NT2/D1 (cell line): ENCODE results near the gene UGT1A6.

Experiments
- SUZ12 ChIP-seq: IDR thresholded peaks from 2 replicates; pipeline ENCODE4 v1.6.1; 2011; ENCODE audit not compliant: insufficient read length, insufficient read depth; ENCODE audit errors: extremely low read depth
- YY1 ChIP-seq: IDR thresholded peaks from 2 replicates; pipeline ENCODE4 v1.6.1; 2011; ENCODE audit not compliant: insufficient read length, insufficient read depth
- ZNF274 ChIP-seq: IDR thresholded peaks from 2 replicates; pipeline ENCODE4 v1.6.1; 2011; ENCODE audit warnings: mild to moderate bottlenecking, low read depth, low read length

DNA sequence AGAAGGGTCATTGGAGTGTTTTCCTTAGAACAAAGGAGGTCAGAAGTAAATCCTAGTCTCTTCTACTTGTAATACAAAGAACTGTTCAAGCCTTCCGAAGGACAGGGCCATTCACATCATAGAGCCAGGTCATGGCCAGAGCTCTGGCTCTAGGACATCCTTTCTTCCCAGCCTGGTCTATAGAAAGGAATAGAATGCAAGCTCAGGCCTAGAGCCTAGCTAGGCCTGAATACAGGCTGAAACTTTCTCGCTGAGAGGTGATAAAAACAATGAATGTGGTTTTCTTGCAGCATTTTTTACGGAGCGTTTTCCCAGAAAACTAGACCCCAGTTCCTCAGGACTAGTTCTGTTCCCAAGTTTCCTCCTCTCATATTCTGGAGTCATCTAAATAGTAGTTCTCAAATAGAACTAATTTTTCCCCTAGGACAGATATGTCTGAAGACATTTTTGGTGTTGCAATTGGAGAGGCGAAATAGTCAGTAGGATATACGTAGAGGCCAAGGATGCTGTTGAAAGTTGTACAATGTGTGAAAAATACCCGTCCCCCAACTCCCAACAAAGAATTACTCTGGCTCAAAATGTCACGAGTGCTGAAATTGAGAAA is 6.8 kb downstream of the UGT1A6 start:
- TF ChIP-seq ZNF274: no peak
- TF ChIP-seq SUZ12: no peak
- no peak for TF ChIP-seq YY1
